Smooth muscle cell of trachea (primary cell): ENCODE data around the gene TMPO. TPM values are rescaled to one million over a fixed set of nuclear protein-coding genes. Genes with fewer than 3 reads are reported as not detected.

Experiments used
- total RNA-seq: library from RNA; depleted of rRNA; stranded (reverse); fragments of >200 nt; gene quantifications from 2 replicates; pipeline ENCODE4 v1.2.1, GENCODE V29; 2014

TMPO gene
- 33.7 and 157 TPM in 2 replicates for total RNA-seq

GRCh38 chr12:98515287-98516110 is at the start of gene TMPO:
Gene TMPO, plus strand, starts transcription at chr12:98515590. Its CDS starts 278 bp downstream, at chr12:98515868.

GRCh38 chr12:98593351-98594049 is 78.1 kb downstream of the TMPO start, which contains the start of gene SLC25A3:
Gene SLC25A3, plus strand, starts transcription at chr12:98593686. Its CDS starts 293 bp downstream, at chr12:98593979.

Other genes starting within 250 kb of the TMPO start
- gene SLC25A3, start 78.1 kb downstream of the TMPO start, total RNA-seq: 630 and 928 TPM in 2 replicates
- gene IKBIP, start 129.2 kb downstream of the TMPO start, total RNA-seq: 54.4 and 70.5 TPM in 2 replicates
- 21.2 and 30.3 TPM in 2 replicates for gene APAF1, start 129.7 kb downstream of the TMPO start, total RNA-seq